H1 (cell line): Measurements from ENCODE around the gene BIRC5. TPM values are rescaled to one million over a fixed set of nuclear protein-coding genes. Genes with fewer than 3 reads are reported as not detected.

Source experiments
- CTCF ChIA-PET: fragments of 300-600 bp; sonication (Branson Sonifier 250); formaldehyde crosslinking; loops from one replicate; lab custom pipeline; 2021; ENCODE audit not compliant: partially characterized antibody; lab: Charles Lee
- POLR2A ChIA-PET: fragments of 300-600 bp; sonication (Branson Sonifier 250); formaldehyde crosslinking; loops from one replicate; lab custom pipeline; 2021; ENCODE audit warnings: inconsistent platforms; ENCODE audit not compliant: partially characterized antibody; lab: Charles Lee
- DNase-seq, 2 experiments: peaks; one replicate each; pipeline versions ENCODE4 v3.0.0 to v3.0.0-alpha.2; 2010 to 2022; ENCODE audit warnings: low spot score in 2 of 2, low read depth in 1 of 2, mixed read lengths in 1 of 2
- FAIRE-seq: peaks from 2 replicates; lab custom pipeline; 2011; peaks lifted over from hg19 to GRCh38; lab: Jason Lieb, UNC
- H2AFZ ChIP-seq: 2 replicates; pipeline ENCODE4 v1.8.1; 2012; ENCODE audit warnings: low read length, inconsistent platforms
- H2AK5ac ChIP-seq: 2 replicates; pipeline ENCODE4 v1.6.1; 2013; ENCODE audit warnings: low read depth, low read length
- H2BK120ac ChIP-seq: replicated peaks from 2 replicates; pipeline ENCODE3; 2013; ENCODE audit warnings: low read depth, low read length, inconsistent platforms
- H2BK12ac ChIP-seq: 2 replicates; pipeline ENCODE4 v1.6.1; 2013; ENCODE audit warnings: low read depth, low read length
- H2BK15ac ChIP-seq: 2 replicates; pipeline ENCODE4 v1.6.1; 2013; ENCODE audit warnings: low read length
- H2BK20ac ChIP-seq: 2 replicates; pipeline ENCODE4 v1.6.1; 2013; ENCODE audit warnings: low read length
- H2BK5ac ChIP-seq: 2 replicates; pipeline ENCODE4 v1.6.1; 2013; ENCODE audit warnings: low read depth, low read length
- H3K14ac ChIP-seq: 2 replicates; pipeline ENCODE4 v1.6.1; 2013; ENCODE audit warnings: inconsistent platforms; ENCODE audit not compliant: insufficient read length
- H3K18ac ChIP-seq: 2 replicates; pipeline ENCODE4 v1.6.1; 2013; ENCODE audit warnings: low read length; ENCODE audit errors: extremely low read depth
- H3K23ac ChIP-seq: 2 replicates; pipeline ENCODE4 v1.6.1; 2013; ENCODE audit warnings: inconsistent platforms; ENCODE audit not compliant: insufficient read length
- H3K23me2 ChIP-seq: 2 replicates; pipeline ENCODE4 v1.6.1; 2013; ENCODE audit warnings: low read depth, low read length
- H3K27ac ChIP-seq: 2 replicates; pipeline ENCODE4 v1.6.1; 2011; ENCODE audit warnings: low read depth, low read length, inconsistent platforms
- H3K27me3 ChIP-seq, 4 experiments: replicated peaks in 1 of 4; 1 replicate in 1 of 4; 2 replicates in 3 of 4; pipeline versions ENCODE4 v1.6.1 to v1.8.1; 2011 to 2013; ENCODE audit warnings: low read length in 3 of 4, mild to moderate bottlenecking in 3 of 4, inconsistent platforms in 2 of 4, mixed read lengths in 2 of 4, moderate library complexity in 1 of 4; ENCODE audit not compliant: control insufficient read depth in 3 of 4, insufficient read depth in 3 of 4; ENCODE audit errors: extremely low read depth in 1 of 4
- H3K36me3 ChIP-seq, 4 experiments: 2 replicates each; pipeline versions ENCODE4 v1.6.1 to v1.8.1; 2011 to 2013; ENCODE audit warnings: mild to moderate bottlenecking in 4 of 4, low read length in 3 of 4, moderate library complexity in 2 of 4, control low read depth in 1 of 4, inconsistent platforms in 1 of 4; ENCODE audit not compliant: insufficient read depth in 4 of 4, control insufficient read depth in 2 of 4
- H3K4ac ChIP-seq: replicated peaks from 2 replicates; pipeline ENCODE3; 2013; ENCODE audit warnings: low read length, low read depth, mixed read lengths, inconsistent platforms; ENCODE audit not compliant: insufficient read length
- H3K4me1 ChIP-seq, 4 experiments: replicated peaks in 1 of 4; 1 replicate in 1 of 4; 2 replicates in 3 of 4; pipeline versions ENCODE4 v1.6.1 to v1.8.1; 2011 to 2013; ENCODE audit warnings: low read length in 3 of 4, inconsistent platforms in 2 of 4, mixed read lengths in 1 of 4; ENCODE audit not compliant: insufficient read depth in 4 of 4, control insufficient read depth in 3 of 4
- H3K4me2 ChIP-seq, 2 experiments: 2 replicates each; pipeline versions ENCODE4 v1.6.1 to v1.8.1; 2011 to 2013; ENCODE audit warnings: low read depth in 2 of 2, low read length in 2 of 2, control low read depth in 1 of 2, inconsistent platforms in 1 of 2, mild to moderate bottlenecking in 1 of 2; ENCODE audit not compliant: insufficient read depth in 1 of 2
- H3K4me3 ChIP-seq, 4 experiments: fragments of 200-600, 300-600 bp in 1 of 4; sonication (generic), shearing (Covaris generic), sonication (Bioruptor Twin) in 1 of 4; 2 replicates each; pipeline versions ENCODE4 v1.5.1 to v1.8.1; 2011 to 2016; ENCODE audit warnings: low read length in 4 of 4, low read depth in 3 of 4, control low read depth in 2 of 4, inconsistent platforms in 2 of 4, mild to moderate bottlenecking in 2 of 4, mixed read lengths in 1 of 4, moderate library complexity in 1 of 4; ENCODE audit not compliant: insufficient read depth in 2 of 4; ENCODE audit errors: extremely low read depth in 1 of 4
- H3K56ac ChIP-seq: replicated peaks from 2 replicates; pipeline ENCODE3; 2013; ENCODE audit warnings: low read depth, mild to moderate bottlenecking, mixed read lengths, low read length, inconsistent platforms; ENCODE audit not compliant: insufficient read length
- H3K79me1 ChIP-seq: 2 replicates; pipeline ENCODE4 v1.6.1; 2013; ENCODE audit warnings: low read depth, low read length, control low read depth
- H3K79me2 ChIP-seq, 2 experiments: 2 replicates each; pipeline versions ENCODE4 v1.6.1 to v1.8.1; 2012 to 2013; ENCODE audit warnings: low read length in 2 of 2, mild to moderate bottlenecking in 2 of 2, inconsistent platforms in 1 of 2; ENCODE audit not compliant: insufficient read depth in 2 of 2, control insufficient read depth in 1 of 2
- H3K9ac ChIP-seq, 4 experiments: replicated peaks in 1 of 4; 1 replicate in 1 of 4; 2 replicates in 3 of 4; pipeline versions ENCODE4 v1.6.1 to v1.8.1; 2011 to 2013; ENCODE audit warnings: low read depth in 3 of 4, low read length in 3 of 4, control low read depth in 2 of 4, mild to moderate bottlenecking in 2 of 4, moderate library complexity in 2 of 4, inconsistent platforms in 1 of 4; ENCODE audit errors: extremely low read depth in 1 of 4
- H3K9me3 ChIP-seq, 2 experiments: 2 replicates each; pipeline versions ENCODE4 v1.6.1 to v1.8.1; 2012 to 2013; ENCODE audit warnings: mild to moderate bottlenecking in 2 of 2, moderate library complexity in 2 of 2, control low read depth in 1 of 2, inconsistent platforms in 1 of 2, low read depth in 1 of 2, low read length in 1 of 2, mixed read lengths in 1 of 2; ENCODE audit not compliant: insufficient read depth in 2 of 2
- H4K20me1 ChIP-seq, 2 experiments: replicated peaks in 1 of 2; 2 replicates each; pipeline versions ENCODE3 to v1.8.1; 2011 to 2013; ENCODE audit warnings: inconsistent platforms in 2 of 2, low read length in 2 of 2, mild to moderate bottlenecking in 1 of 2; ENCODE audit not compliant: insufficient read depth in 2 of 2, control insufficient read depth in 1 of 2
- H4K5ac ChIP-seq: 2 replicates; pipeline ENCODE4 v1.6.1; 2013; ENCODE audit warnings: low read length, low read depth, mixed read lengths, inconsistent platforms; ENCODE audit not compliant: insufficient read length
- H4K8ac ChIP-seq: 2 replicates; pipeline ENCODE4 v1.8.0; 2013; ENCODE audit warnings: mild to moderate bottlenecking, moderate library complexity, low read length, inconsistent platforms; ENCODE audit not compliant: insufficient read depth; ENCODE audit errors: extremely low read depth
- H4K91ac ChIP-seq: replicated peaks from 2 replicates; pipeline ENCODE3; 2013; ENCODE audit warnings: low read length, mixed read lengths, inconsistent platforms; ENCODE audit not compliant: insufficient read length
- CBX5 ChIP-seq: fragments of 300-800, 300-1000 bp; sonication (generic); IDR thresholded peaks from 2 replicates; pipeline ENCODE4 v1.7.1; 2016; ENCODE audit warnings: antibody characterized with exemption, low read length, low read depth
- CBX8 ChIP-seq: fragments of 300-800, 300-1000 bp; sonication (generic); IDR thresholded peaks from 2 replicates; pipeline ENCODE4 v1.7.1; 2016; ENCODE audit warnings: low read depth, low read length, borderline replicate concordance
- CHD1 ChIP-seq: IDR thresholded peaks from 2 replicates; pipeline ENCODE4 v1.6.1; 2012; ENCODE audit warnings: low read depth, low read length, improper control_type of control experiment
- CREB1 ChIP-seq: IDR thresholded peaks from 2 replicates; pipeline ENCODE4 v1.6.1; 2012; ENCODE audit warnings: inconsistent platforms
- EZH2 ChIP-seq: fragments of 200-600 bp; sonication (generic); IDR thresholded peaks from 2 replicates; pipeline ENCODE4 v1.7.1; 2012; ENCODE audit warnings: low read depth, mild to moderate bottlenecking, moderate library complexity, low read length, inconsistent platforms; ENCODE audit not compliant: severe bottlenecking
- GTF2F1 ChIP-seq: IDR thresholded peaks from 2 replicates; pipeline ENCODE4 v1.6.1; 2012; ENCODE audit warnings: low read depth, low read length, improper control_type of control experiment, borderline replicate concordance
- HDAC2 ChIP-seq, 2 experiments: fragments of 300-600 bp in 1 of 2; sonication (generic) in 1 of 2; IDR thresholded peaks; 2 replicates each; pipeline ENCODE4 v1.6.1; 2011 to 2012; ENCODE audit warnings: low read depth in 2 of 2, low read length in 2 of 2, mild to moderate bottlenecking in 2 of 2, moderate library complexity in 2 of 2, borderline replicate concordance in 1 of 2, inconsistent platforms in 1 of 2
- NANOG ChIP-seq: IDR thresholded peaks from 2 replicates; pipeline ENCODE4 v1.6.1; 2011; ENCODE audit warnings: low read length, low read depth, mild to moderate bottlenecking, inconsistent platforms; ENCODE audit not compliant: insufficient read depth, poor library complexity, severe bottlenecking
- NRF1 ChIP-seq: IDR thresholded peaks from 2 replicates; pipeline ENCODE4 v1.6.1; 2011; ENCODE audit warnings: mild to moderate bottlenecking, low read depth, low read length, improper control_type of control experiment
- SAP30 ChIP-seq: fragments of 300-600 bp; sonication (generic); IDR thresholded peaks from 2 replicates; pipeline ENCODE4 v1.7.1; 2012; ENCODE audit warnings: low read length, moderate library complexity, mild to moderate bottlenecking, inconsistent platforms; ENCODE audit not compliant: insufficient read depth, insufficient replicate concordance
- SIN3A ChIP-seq, 2 experiments: IDR thresholded peaks in 1 of 2; conservative IDR thresholded peaks in 1 of 2; 2 replicates each; pipeline ENCODE4 v1.6.1; 2011 to 2012; ENCODE audit warnings: low read length in 2 of 2, improper control_type of control experiment in 1 of 2, low read depth in 1 of 2, mild to moderate bottlenecking in 1 of 2
- SIX5 ChIP-seq: IDR thresholded peaks from 2 replicates; pipeline ENCODE4 v1.6.1; 2011; ENCODE audit warnings: mild to moderate bottlenecking, low read depth, low read length
- SUZ12 ChIP-seq: fragments of 200-600 bp; sonication (generic); IDR thresholded peaks from 2 replicates; pipeline ENCODE4 v1.6.1; 2012; ENCODE audit warnings: mild to moderate bottlenecking, inconsistent platforms, low read length, moderate library complexity, mixed read lengths
- WGBS, 2 experiments: shearing (Covaris generic) in 1 of 2; methylation state at CpG; one replicate each; pipeline versions ENCODE4 v1.1.6 to v1.1.7; 2013 to 2015; ENCODE audit warnings: low lambda C conversion rate in 2 of 2, mixed read lengths in 2 of 2, inconsistent platforms in 1 of 2, low coverage in 1 of 2, missing lambda C conversion rate in 1 of 2; ENCODE audit not compliant: insufficient replicate concordance in 2 of 2, insufficient coverage in 1 of 2, insufficient read length in 1 of 2; ENCODE audit errors: extremely low coverage in 1 of 2, missing lambda C conversion rate in 1 of 2; 5-methylcytosine and 5-hydroxymethylcytosine counted together
- polyA plus RNA-seq, 7 experiments: library from polyadenylated mRNA; depleted of rRNA in 3 of 7; stranded (reverse) in 5 of 7; unstranded in 2 of 7; fragments of >200 nt in 5 of 7; fragments of 200-250 nt in 2 of 7; gene quantifications; 1 replicate in 5 of 7; 2 replicates in 1 of 7; 4 replicates in 1 of 7; pipeline versions ENCODE4 v1.2.1 to v1.2.3, GENCODE V29; 2011 to 2013; ENCODE audit warnings: missing spikeins in 2 of 7, mixed read lengths in 2 of 7
- total RNA-seq: library from RNA; stranded (reverse); fragmentation: NEBNext Ultra II Directional; extraction: Animal tissue kit (Norgen Biotek cat#: 25700); gene quantifications from 2 replicates; pipeline ENCODE4 v1.2.1, GENCODE V29; 2021

The BIRC5 gene
- total and polyA plus RNA-seq, 2 of the 8 experiments (the other 6 are each of a cell fraction or from before 2014, with no cell fraction given) = 42.2 to 108 TPM

- no peak overlapping the region for H2BK5ac ChIP-seq
- H4K91ac ChIP-seq = no peak overlapping the region
- ChIA-PET CTCF (interaction anchor here (1.6 to 10.2 kb wide), 5 partner anchors 9 to 249 kb away, joined by 4 to 65 read pairs (median 7); partner anchors contain the start of genes AFMID and TK1), POLR2A (interaction anchor here (0.8 to 5.5 kb wide), 6 partner anchors 11 to 29 kb away, joined by 3 to 67 read pairs (median 6); partner anchors contain the start of genes AFMID and TK1)
- H3K27me3 ChIP-seq = no peaks in the 10 kb centered on the region
- H3K9me3 ChIP-seq = no peaks in the 10 kb centered on the region
- WGBS, 2 experiments = 83% methylated on average over 5 of the region's 5 CpGs; no CpG with 5 or more reads in 1 of the 2 experiments
- H2BK20ac ChIP-seq = no peak overlapping the region
- peaks cover 0 to 11% (median 2%) of the 10 kb centered on the region in 4 experiments; a peak in 5 of 8 replicates for H3K36me3 ChIP-seq
- no peak overlapping the region for H2AFZ ChIP-seq
- peak overlapping the region; percentile 13 to 22; a peak in 2 of 4 replicates for H3K4me2 ChIP-seq
- H2AK5ac ChIP-seq = no peak overlapping the region
- no peak overlapping the region for H3K27ac ChIP-seq
- no peak overlapping the region for H3K9ac ChIP-seq
- no peak overlapping the region for H3K56ac ChIP-seq
- no peak overlapping the region for H2BK120ac ChIP-seq
- H3K14ac ChIP-seq = no peak overlapping the region
- no peaks in the 10 kb centered on the region; a peak in 1 of 4 replicates for H3K79me2 ChIP-seq
- no peak overlapping the region for H4K8ac ChIP-seq
- H3K4me1 ChIP-seq = peaks cover 0 to 11% (median 4%) of the 10 kb centered on the region in 4 experiments; a peak in 5 of 7 replicates
- H3K4me3 ChIP-seq = no peak overlapping the region
- no peak overlapping the region for H4K5ac ChIP-seq
- H4K20me1 ChIP-seq = peaks cover 1 to 5% of the 10 kb centered on the region in 2 experiments
- no peak overlapping the region for H3K18ac ChIP-seq
- FAIRE-seq (no peak), DNase-seq (no peak)
- 0 out of 2 replicates have a peak, but pooled peaks cover 3% of the 10 kb centered on the region for H3K79me1 ChIP-seq
- no peak overlapping the region for H2BK15ac ChIP-seq
- H3K23ac ChIP-seq = no peak overlapping the region
- no peak overlapping the region for H3K4ac ChIP-seq
- H2BK12ac ChIP-seq = no peak overlapping the region
- H3K23me2 ChIP-seq = no peaks in the 10 kb centered on the region
- TF ChIP-seq HDAC2 (IDR thresholded peaks at IDR 0.05; ENCODE audit: borderline replicate concordance in 1 of 2, low read depth in 2 of 2, low read length in 2 of 2) (no peak), EZH2 (no peak), NRF1 (no peak), SIX5 (no peak), SUZ12 (no peak), SIN3A (conservative IDR thresholded peaks at IDR 0.05 in 1 of 2, IDR thresholded peaks at IDR 0.05 in 1 of 2; ENCODE audit: low read depth in 1 of 2, low read length in 2 of 2) (no peak), SAP30 (no peak), CREB1 (no peak), CHD1 (no peak), CBX8 (no peak), GTF2F1 (no peak), NANOG (no peak), CBX5 (no peak)
Measured at GRCh38 chr17:78196716-78197115, 17.3 kb upstream of the BIRC5 start.
